HG03064 (cell line): ENCODE data around the gene TMEM131L.
A peak's percentile ranks its signal among the peaks of the same experiment; 100 is the strongest.
"Not testable (repeated sequence)": the region's sequence is repeated elsewhere in the genome, so short reads cannot be mapped to it uniquely, and the experiment has no call there.

Experiments used
- ATAC-seq: cut with Tn5 transposase; IDR thresholded peaks from one replicate; pipeline ENCODE4 v1.9.1; 2021; ENCODE audit warnings: low read depth; ENCODE audit not compliant: unreplicated experiment

TMEM131L gene

GRCh38 chr4:153448003-153448731, 18.0 kb upstream of the TMEM131L start:
- ATAC-seq = no peak

DNA sequence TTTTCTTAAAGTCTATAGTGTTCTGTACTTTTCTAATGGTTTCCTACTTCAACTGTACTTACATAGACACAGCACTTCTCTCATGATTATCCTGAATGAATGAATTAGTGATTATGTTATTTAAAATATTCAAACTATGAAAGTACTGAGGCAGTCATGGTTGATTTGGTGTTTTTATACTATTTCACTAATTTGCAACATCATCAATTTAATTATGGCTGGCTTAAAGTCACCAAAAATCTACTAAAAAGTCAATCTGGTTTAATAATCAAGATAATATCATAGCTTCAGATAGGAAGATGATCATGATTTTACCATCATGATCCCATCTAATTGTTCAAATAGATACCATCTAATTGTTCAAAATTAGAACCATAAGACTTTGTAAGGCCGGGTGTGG, 16.8 kb upstream of the TMEM131L start:
- ATAC-seq = no peak

DNA sequence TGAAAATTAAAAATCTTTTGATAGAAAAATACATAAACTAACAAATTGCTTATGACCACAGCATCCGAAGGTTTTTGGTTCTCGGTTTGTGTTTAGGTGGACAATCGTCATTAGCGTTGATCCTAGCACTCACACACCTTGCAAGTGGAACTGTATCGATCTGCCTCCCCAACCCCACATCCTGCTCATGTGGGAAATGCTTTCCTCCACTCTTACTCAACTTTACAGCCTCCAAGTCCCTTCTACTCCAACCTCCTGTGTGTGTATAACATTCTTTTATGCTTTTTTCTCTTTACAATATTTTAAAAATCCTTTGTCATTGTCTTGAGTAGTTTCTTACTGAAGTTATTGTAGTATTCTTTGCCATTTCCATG, 15.6 kb upstream of the TMEM131L start:
- peak; percentile 43 for ATAC-seq

- ATAC-seq = not testable (repeated sequence)
Measured at GRCh38 chr4:153451145-153451544, 15.0 kb upstream of the TMEM131L start.

- ATAC-seq = no peak
Measured at GRCh38 chr4:153451911-153452657, 14.1 kb upstream of the TMEM131L start.

- ATAC-seq = no peak
Measured at GRCh38 chr4:153452658-153453378, 13.3 kb upstream of the TMEM131L start.

- ATAC-seq = no peak
Measured at GRCh38 chr4:153453402-153453801, 12.8 kb upstream of the TMEM131L start.

DNA sequence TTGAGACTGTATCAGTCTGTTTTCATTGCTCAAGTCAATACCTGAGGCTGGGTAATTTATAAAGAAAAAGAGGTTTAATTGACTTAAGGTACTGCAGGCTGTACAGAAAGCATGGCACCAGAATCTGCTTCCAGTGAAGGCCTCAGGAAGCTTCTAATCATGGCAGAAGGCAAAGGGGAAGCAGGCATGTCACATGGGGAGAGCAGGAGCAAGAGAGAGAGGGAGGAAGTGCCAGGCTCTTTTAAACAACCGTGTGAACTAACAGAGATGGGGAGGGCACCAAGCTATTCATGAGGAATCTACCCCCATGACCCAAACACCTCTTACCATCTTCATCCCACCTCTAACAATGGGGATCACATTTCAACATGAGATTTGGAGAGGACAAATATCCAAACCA, 7.2 kb upstream of the TMEM131L start:
- ATAC-seq = no peak

DNA sequence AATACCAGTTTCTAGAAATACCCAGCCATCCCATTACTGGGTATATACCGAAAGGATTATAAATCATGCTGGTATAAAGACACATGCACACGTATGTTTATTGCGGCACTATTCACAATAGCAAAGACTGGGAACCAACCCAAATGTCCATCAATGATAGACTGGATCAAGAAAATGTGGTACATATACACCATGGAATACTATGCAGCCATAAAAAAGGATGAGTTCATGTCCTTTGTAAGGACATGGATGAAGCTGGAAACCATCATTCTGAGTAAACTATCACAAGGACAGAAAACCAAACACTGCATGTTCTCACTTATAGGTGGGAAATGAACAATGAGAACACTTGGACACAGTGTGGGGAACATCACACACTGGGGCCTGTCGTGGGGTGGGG, 4.6 kb upstream of the TMEM131L start:
- not testable (repeated sequence) for ATAC-seq

- ATAC-seq = no peak
Measured at GRCh38 chr4:153464068-153464467, 2.1 kb upstream of the TMEM131L start.

GRCh38 chr4:153465140-153465539, 1.0 kb upstream of the TMEM131L start:
- no peak for ATAC-seq

DNA sequence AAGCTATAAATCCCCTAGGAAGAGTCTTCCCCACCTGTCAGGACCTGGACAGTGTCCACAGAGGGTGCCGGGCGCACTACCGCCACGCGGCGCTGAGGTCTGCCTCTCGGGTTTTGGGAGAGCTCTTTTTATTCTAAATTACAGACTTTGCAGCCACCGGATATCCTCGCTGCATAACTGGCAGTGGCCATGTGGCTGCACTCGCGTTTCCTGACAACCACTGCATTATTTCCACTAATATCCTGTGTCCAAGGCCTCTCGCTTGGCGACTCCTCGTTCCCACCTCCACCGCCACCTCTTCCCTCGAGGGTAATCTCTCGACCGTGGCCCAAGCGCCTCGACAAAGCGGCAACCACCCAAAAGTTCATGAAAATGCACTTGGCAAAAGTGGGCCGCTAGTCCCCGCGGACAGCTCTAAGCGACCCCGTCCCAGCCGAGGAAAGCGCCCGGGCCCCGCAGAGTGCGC, 512 bp upstream of the TMEM131L start:
- ATAC-seq = peak; percentile 8

DNA sequence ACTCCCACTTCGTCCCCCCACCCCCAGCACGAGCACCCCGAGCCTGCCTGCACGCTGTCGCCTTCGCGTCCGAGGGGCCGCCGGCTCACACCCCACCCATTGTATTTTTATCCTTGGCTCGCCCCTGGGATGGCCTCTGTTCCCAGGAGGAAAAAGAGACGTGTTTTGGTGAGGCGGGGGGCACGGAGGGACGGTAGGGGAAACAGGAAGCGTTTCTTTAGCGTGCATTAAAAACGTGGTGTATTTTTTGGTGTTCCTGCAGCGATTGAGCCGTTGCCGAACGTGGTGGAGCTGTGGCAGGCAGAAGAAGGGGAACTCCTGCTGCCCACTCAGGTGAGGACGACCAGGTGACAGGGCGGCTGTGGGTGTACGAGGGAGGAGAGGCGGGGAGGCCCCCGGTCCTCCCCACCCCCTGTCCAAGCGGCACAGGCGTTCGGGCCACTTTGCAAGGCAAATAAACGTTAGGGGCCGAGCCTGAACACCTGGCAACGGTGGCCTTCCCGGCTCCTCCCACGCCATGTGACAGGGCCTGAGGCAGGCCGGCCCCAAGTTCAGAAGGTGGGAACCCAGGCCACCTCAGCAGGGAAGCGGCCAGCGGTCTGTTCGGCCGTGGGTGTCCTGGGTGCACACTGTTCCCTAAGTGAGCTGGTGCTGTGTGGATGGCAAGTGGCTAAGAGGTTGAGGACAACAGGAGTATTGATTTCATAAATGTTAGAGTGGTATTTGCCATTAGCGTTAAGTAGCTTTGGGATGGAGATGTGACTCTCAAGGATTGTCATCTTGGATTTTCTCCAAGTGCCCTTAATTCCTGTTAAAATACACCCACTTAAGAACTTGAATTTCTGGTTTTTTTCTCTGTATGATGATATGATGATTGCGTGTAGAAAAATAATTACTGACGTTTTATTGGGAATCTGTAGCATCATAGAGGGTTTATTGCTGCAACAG, 1.1 kb downstream of the TMEM131L start:
- ATAC-seq = peak; percentile 51

- no peak for ATAC-seq
Measured at GRCh38 chr4:153467897-153468262, 1.7 kb downstream of the TMEM131L start.

DNA sequence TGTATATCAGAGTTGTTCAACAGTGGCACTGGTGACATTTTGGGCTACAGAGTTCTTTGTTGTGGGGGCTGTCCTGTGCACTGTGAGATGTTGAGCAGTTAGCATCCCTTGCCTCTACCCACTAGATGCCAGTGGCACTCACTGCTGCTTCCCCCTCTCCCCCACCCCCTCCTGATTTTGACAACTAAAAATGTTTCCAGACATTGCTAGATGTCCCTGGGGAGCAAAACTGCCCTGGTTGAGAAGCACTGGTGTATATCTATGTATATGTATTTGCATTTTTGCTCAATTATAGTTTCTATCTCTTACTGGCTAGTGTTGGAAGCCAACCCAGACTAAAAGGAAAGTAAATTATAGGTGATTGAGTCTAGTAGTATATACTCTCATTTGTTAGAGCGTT, 2.4 kb downstream of the TMEM131L start:
- ATAC-seq = peak; percentile 29

- ATAC-seq = no peak
Measured at GRCh38 chr4:153469031-153469430, 2.9 kb downstream of the TMEM131L start.

DNA sequence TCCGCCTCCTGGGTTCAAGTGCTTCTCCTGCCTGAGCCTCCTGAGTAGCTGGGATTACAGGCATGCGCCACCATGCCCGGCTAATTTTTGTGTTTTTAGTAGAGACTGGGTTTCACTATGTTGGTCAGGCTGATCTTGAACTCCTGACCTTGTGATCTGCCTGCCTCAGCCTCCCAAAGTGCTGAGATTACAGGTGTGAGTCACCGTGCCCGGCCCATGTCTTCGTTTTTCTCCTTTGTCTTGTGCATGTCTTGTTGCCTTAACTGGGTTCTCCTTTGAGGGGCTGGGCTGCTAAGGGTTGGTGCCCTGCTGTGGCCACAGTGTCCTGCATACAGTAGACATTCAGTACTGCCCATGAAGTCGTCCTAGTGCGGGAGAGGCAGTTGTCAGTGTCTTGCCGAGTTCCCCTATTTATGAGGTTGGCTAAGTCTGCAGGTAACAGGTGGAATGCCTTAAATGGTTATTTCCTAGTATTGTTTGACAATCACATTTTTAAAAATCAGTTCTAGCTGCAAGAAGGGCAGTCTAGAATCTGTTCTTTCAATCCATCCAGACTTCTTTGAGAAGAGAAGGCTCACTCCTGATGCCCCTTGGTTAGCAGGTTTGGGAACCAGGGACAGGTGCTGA, 5.0 kb downstream of the TMEM131L start:
- not testable (repeated sequence) for ATAC-seq

GRCh38 chr4:153471698-153472093, 5.5 kb downstream of the TMEM131L start:
- ATAC-seq = peak; percentile 25

GRCh38 chr4:153472122-153473037, 6.2 kb downstream of the TMEM131L start:
- ATAC-seq = peak; percentile 41
